NCI-H2107 treated with DMSO at 0.1 percent for 48 hours (cell line): Measurements from ENCODE around the gene MYO15B.

Experiments used
- DNase-seq: peaks from one replicate; lab custom pipeline; 2025; ENCODE audit not compliant: unreplicated experiment; lab: John Stamatoyannopoulos, UW

Gene MYO15B

DNA sequence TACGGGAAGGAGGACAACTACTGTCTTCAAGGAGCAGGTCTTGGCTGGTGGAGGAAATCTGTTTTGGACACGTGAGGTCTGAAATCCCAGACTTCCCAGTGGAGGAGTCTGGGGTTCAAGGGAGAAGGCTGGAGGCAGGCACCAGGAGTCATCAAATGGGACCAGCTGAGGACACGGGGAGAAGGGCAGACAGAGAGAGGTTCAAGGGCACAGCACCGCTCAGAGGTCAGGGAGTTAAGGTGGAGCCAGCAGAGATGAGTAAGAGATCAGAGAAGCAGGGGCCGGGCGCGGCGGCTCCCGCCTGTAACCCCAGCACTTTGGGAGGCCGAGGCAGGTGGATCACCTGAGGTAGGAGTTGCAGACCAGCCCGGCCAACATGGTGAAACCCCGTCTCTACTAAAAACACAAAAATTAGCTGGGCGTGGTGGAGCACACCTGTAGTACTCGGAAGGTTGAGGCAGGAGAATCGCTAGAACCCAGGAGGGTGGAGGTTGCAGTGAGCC lies 35.2 kb downstream of the MYO15B start:
- DNase-seq: no peak

DNA sequence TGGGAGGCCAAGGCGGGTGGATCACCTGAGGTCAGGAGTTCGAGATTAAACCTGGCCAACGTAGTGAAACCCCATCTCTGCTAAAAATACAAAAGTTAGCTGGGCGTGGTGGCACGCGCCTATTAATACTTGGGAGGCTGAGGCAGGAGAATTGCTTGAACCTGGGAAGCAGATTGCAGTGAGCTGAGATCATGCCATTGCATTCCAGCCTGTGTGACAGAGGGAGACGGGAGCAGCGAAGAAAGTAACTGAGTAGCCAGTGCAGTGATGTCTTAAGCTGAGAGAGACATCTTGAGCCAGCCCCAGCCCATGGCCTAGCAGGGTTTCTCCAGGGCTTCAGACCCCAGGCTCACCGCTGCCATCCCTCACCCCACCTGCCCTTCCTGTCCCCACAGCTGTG lies 35.8 kb downstream of the MYO15B start:
- no peak for DNase-seq

GRCh38 chr17:75624021-75624420 lies 36.4 kb downstream of the MYO15B start:
- no peak for DNase-seq

DNA sequence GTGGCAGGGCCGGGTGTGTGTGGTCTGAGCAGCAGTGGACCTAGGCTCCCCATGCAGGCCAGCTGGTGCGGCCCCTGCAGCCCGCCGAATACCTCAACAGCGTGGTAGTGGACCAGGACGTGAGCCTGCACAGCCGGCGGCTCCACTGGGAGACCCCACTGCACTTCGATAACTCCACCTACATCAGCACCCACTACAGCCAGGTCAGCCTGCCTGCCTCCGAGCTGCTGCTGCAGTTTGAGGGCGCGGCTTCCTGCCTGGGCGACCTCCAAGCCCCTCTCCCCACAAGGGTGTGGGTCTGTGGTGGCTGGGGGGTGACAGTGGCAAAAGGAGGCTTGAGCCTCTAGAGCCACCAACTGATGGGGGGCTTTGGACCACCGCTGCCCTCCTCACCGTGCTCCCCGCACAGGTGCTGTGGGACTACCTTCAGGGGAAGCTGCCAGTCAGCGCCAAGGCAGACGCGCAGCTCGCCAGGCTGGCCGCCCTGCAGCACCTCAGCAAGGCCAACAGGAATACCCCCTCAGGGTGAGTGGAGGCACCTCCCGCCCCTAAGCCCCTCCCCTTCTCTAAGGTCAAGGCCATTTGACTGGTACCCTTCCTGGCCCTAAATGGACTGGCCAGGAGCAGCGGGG lies 37.2 kb downstream of the MYO15B start:
- no peak for DNase-seq

- no peak for DNase-seq
Measured at GRCh38 chr17:75625813-75626486, 38.4 kb downstream of the MYO15B start.

DNA sequence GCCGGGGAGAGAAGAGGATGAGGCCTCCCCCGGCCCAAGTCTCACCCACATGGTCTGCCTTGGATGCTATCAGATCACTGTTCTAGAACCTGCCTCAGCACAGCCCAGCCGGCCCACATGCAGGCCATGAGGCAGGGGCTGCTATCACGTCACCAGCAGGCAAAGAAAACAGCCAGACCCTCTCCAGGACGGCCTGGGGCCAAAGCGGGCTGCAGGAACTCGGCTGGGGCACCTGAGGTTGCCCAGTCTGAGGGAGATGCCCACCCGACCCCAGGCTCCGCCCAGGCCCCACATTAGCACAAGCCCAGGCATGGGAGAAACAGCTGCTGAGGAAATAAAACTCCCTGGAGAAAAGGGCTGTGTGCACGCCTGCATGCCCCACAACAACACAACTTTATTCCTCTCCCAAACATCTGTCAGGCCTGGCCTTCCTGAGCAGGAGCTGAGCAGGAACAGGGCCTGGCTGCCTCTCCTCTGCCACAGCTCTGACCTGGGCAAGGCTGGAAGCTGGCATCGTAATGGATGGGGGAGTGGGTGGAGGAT lies 39.0 kb downstream of the MYO15B start:
- DNase-seq: no peak

- DNase-seq: no peak
Measured at GRCh38 chr17:75627094-75627493, 39.5 kb downstream of the MYO15B start.

DNA sequence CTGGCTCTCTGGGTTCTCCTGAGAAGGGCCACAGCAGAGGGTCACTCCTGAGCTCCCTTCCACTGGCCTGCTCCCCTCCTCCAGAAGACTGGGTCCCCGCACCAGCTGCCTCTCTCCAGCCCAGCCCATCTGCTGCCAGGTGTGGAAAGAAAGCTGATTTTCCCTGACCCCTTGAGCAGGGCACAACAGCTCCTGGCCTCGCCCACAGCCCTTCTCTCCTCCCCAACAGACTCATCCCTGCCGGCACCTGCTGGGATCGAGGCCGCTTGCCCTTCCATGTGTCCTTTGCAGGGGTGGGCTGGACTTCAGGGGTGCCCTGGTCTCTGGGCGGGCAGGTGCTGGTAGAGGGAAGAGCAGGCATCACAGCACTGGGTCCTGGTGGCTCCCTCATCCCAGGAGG lies 40.8 kb downstream of the MYO15B start:
- DNase-seq: no peak

GRCh38 chr17:75629157-75629556 lies 41.6 kb downstream of the MYO15B start:
- DNase-seq: no peak

GRCh38 chr17:75630071-75630917 lies 42.7 kb downstream of the MYO15B start:
- DNase-seq: no peak

GRCh38 chr17:75631353-75631752 lies 43.8 kb downstream of the MYO15B start:
- no peak for DNase-seq

- no peak for DNase-seq
Measured at GRCh38 chr17:75632428-75632827, 44.8 kb downstream of the MYO15B start.

GRCh38 chr17:75632863-75633485 lies 45.4 kb downstream of the MYO15B start, which contains the start of gene SMIM5:
Gene SMIM5 (plus strand): TSS chr17:75633434. CDS start chr17:75640202, 6,768 bp downstream.
- no peak for DNase-seq

DNA sequence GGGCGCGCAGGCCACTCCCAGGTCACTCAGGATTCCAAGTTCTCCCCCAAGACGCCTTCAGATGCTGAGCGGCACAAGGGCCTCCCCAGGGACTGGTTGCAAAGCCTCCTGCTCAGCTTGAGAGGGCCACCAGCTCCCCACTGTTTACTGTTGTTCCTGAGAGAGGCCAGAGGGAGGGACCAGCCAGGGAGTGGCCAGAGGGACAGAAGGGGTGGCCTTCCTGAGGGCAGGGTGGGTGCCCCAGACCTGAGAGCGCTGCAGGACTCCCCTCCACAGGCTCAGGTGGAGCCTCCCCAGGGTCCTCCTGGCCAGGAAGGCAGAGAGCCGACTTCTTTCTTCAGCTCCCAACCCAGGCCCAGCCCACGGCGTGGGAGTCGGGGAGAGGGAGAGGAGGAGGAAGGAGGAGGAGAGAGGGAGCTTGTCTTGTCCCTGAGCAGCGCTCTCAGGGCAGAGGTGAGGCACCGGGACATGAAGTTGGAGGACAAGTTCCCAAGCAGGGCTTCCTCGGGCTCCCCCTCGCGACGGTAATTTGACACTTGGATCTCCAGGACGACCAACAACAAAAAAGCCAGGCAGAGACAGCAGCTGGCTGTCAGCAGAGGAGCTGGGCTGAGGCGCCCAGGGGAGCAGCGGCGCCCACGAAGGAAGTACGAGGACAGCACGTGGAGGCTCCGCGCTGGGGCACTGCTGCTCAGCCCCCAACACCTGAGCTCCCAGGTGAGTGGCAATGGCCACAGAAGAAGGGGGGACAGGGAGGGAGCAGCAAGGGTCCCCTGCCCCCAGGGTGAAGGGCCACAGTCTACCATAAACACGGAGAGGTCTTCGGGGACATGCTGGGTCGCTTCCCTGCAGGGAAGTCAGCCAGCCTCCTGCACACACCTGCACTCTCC lies 46.1 kb downstream of the MYO15B start:
- peak; percentile 93 for DNase-seq

GRCh38 chr17:75634376-75634740 lies 46.8 kb downstream of the MYO15B start:
- DNase-seq: no peak

DNA sequence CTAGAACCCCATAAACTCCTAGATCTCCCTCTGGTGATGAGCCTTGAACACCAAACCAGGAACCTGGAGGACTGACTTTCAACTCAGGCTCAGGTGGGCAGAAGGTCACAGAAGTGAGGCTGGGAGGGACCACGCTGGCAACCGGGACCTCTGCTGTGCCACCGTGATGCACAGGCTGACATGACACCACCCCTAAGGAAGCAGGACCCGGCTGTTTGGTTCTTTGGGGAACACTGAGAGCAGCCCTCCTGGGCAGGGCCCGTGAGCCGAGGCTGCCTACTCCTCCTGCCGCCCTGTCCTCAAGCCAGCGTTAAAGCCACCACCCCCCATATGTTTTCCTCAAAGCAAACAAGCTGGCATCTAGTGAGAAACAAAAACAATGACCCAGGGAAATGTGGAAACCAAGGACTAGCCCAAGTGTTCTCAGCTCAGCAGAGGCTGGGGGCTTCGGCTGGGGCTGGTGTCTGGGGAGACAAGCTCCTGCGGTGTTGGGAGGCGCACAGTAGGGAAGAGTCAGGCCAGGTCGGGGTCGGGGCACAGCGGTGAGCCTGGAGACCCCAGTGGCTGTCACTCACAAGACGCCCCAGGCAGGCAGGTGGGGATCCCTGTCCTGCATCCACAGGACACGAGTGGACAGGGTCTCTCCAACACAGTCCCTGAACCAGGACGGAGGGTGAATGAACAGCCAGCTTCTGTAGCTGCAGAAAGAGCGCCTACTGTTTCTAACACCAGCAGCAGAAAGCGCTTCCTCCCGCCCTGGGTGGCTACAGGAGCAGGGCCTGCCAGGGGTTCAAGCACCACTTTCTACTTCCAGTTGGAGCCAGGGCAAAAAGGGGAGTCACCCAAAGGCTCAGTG lies 47.4 kb downstream of the MYO15B start:
- DNase-seq: no peak

- DNase-seq: no peak
Measured at GRCh38 chr17:75635610-75636202, 48.1 kb downstream of the MYO15B start.

GRCh38 chr17:75636381-75637142 lies 49.0 kb downstream of the MYO15B start:
- DNase-seq: no peak
